GM18907 (cell line): ENCODE results near the gene FAM219B.

Experiments
- ATAC-seq: cut with Tn5 transposase; IDR thresholded peaks from one replicate; pipeline ENCODE4 v1.9.1; 2021; ENCODE audit warnings: mild to moderate bottlenecking, moderate library complexity; ENCODE audit not compliant: unreplicated experiment

The FAM219B gene

DNA sequence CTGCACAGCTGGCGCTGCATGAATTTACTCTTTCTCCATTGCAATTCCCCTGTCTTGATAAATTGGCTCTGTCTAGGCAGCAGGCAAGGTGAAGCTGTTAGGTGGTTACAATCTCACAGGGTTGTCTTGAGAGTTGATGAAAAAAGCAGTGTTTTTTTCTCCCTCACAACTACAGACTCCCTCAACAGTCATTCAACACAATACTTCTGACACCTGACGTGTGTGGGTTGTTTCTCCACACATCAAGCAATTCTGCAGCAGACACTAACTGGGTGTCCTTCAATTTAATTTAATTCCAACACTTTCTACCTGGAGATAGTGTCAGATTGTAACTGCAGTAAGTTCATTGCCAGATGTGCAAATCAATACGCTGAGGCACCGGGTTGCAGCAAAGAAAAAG, 28.4 kb downstream of the FAM219B start:
- no peak for ATAC-seq

DNA sequence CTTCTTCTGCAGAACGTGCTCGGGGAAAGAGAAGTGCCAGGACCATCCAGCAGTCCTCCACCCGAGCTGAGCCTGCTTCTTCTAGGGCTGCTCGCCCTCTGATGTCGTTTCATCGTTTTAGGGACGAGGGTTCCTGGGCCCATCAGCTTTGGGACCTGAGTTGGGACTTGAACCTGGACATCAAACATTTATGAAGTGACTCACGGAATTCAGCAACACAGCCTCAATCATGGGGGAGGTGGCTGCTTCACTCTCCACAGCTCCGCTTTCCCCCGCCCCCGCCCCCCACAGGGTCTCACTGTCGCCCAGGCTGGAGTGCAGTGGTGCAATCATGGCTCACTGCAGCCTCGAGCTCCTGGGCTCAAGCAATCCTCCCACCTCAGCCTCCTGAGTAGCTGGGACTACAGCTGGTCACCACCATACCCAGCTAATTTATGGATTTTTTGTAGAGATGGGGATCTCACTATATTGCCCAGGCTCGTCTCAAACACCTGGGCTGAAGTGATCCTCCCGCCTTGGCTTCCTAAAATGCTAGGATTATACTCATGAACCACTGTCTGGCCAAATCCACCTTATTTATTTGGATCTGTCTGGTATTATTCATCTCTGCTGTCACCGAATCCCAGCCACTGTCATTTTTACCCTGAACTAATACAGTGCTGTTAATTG, 32.8 kb downstream of the FAM219B start:
- no peak for ATAC-seq

DNA sequence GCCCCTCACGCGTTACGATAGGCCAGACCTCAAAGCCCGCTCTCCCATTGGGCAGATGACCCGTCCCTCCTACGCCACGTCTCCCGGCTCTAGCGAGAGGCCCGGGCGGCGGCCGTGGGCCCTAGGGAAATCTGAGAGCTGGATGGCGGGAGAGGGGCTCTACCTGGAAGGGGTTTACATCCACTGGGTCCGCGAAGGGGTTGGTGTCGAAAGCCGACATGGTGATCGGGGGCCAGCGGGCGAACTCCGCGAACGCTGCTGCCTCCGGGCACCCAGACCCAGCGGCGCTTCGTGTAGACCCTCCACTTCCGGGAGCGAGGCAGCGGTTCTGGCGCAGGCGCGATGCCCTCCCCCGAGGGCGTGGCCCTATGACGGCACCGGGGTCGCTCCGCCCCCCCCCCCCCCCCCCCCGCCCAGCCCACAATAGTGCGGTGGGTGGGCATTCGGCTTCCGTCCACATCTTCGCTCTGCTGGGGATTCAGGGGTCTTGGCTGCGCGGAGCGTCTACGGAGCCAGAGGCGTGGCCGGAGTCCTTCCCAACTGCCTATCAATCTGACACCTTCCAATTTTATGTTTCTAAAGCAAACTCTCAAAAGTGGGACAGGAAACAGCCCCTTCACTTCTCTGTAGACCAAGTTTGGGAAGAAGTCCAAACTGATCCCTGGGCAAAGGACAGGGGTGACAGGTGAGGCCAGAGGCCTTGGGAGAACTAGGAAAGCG, 33.5 kb downstream of the FAM219B start, which contains the start of gene SCAMP2:
Gene SCAMP2 (minus strand): TSS at position 330 of the 720 bp plus-strand sequence. CDS start 110 bp downstream, at position 220.
- ATAC-seq = peak; percentile 79

DNA sequence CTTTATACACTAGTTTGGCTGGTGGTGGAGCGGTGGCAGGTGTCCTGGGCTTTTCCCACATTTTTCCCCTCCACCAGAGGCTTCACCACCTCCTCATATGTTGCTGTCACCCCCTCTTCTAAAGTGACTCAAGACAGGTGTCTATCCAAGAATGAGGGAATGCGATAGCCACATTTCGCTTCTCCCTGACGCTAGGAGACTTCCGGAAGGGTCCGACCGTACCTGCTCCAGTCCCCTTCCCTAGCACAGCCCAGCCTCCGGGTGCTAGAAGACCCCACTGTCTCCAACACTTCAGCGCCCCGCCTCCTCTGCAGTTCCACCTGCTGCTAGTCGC, 34.0 kb downstream of the FAM219B start:
- no peak for ATAC-seq

DNA sequence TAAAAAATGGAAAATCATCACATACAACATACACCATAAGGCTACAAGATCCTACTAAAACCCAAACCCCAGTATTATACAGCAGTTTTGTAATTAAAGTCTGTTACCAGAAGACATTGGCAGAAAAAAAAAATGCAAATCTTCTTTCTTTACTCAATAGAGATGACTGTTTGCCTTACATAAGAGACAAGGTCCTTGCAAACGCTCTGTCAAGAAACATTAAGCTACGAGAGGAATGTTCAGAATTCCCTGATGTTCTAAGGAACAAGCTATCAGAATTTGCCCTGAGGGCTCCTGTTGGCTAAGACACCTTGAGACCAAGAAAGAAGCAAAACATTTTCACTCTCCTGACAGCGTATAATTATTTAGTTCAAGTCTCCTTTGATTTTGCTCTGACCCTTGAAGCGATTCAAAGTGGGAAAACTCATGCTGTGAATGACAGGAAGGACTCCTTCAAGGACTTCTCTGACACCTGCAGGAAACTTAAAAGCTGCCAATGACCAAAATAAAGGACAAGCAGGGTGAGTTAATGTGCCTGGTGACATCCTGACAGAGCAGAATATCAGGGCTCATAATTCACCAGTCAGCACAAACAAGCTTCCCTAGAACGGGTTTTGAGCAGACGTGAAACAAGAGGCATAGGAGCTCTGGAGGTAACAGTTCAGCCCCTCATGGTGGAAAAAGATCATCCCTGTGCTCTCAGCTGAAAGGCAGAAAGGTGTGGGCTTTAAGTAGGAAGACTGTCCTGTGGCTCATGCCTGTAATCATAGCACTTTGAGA, 36.0 kb downstream of the FAM219B start:
- no peak for ATAC-seq

DNA sequence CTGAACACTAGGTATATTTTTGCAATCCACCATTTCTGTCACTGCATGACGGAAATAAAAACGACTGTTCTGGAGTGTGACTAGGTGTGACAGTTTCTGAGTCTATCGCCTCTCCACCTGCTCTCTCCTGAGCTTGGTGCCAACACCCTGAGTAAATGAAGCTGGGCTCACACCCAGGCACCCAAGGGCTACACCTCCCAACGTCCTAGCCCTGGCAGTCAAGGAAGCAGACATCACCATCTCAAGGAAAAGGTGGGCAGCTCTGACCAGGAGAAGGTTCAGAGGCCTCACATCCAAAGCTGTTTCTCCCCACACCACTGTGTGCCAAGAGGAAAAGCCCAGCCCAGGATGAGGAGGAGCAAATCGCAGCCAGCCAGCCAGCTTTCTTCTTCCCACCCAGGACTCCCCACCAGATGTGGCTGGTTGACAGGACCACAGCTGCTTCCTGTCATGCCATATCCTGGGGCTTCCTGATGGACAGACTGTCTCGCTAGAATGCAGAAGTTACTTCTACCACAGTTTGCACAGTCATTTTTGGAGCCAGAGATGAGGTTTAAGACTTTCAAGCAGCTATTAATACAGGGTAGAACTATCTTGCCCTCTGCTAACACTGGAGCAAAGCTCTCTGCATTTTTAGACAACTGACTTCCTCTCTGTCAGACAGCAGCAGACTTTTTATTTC, 36.8 kb downstream of the FAM219B start:
- peak; percentile 54 for ATAC-seq

DNA sequence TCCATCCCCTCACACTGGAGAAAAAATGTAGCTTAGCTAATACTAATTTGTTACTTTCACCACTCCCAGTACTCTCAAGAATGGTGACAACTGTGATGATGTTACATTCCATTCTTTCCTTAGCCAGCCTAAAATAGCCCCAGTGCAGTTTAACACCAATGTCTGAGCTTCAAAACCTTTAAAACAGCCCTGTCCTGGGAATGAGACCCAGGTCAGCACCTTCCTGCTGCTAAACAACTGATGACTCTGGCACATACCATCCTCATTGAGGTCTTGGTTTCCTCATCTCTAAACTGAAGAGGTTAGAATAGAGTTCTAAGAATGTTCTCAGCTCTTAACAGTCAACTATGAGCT, 37.3 kb downstream of the FAM219B start:
- no peak for ATAC-seq

DNA sequence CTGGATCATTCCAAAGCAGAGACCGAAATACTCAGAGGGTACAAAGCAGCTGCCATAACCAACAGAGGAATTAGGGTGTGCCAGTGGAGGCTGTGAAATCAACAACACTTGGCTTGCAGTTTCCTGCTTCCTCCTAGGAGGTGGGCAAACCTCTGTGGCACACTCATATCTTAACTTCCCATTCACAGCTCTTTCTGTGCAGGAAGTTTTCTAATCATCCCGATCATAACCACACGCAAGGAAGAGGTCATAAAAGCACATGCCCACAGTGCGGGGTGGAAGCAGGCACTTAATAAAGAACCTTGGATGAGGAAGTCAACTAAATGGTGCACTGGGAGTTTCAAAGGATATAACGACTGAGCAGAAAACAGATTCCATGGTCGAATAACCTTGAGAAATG, 38.6 kb downstream of the FAM219B start:
- no peak for ATAC-seq

DNA sequence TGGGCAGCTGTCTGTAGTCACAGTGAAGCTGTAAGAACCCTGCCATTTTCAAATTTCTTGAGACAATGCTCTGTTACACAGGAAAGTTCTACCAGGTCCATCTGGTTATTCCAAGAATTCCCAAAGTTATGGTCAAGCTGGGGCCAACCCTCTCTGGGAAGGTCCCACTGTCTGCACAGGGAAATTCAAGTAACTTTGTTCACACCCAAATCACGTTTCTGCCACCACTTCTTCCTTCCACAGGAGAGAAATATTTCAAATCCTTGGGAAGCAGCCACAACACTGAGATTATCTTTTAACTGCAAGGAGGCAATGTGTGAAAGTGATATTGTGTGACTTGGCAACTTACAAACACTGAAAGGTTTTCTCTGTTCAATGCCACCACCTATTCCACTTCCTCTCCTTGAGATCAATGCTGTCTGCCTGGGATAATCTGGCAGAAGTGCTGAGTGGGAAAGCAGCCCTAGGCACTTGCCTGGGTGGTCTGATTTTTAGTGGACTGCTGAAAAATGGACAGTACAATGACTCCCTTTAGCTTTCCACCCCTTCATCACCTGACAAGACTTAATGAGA, 39.1 kb downstream of the FAM219B start:
- no peak for ATAC-seq

DNA sequence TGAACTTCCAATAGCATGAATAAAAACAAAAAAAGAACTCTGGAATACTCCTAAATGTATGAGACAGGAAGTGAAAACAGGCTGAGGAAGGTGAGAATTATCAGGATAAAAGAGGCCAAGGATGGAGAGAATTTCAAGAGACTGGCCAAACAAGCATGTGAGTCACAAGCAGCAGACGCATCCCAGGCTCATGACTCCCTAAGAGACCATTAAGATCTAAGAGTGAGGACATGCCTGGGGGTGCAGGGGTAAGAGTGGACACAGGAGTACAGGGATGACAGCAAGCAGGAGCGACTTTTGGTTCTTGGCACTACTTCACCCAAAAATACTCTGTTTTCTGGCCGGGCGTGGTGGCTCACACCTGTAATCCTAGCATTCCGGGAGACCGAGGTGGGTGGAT, 40.6 kb downstream of the FAM219B start:
- ATAC-seq = no peak

DNA sequence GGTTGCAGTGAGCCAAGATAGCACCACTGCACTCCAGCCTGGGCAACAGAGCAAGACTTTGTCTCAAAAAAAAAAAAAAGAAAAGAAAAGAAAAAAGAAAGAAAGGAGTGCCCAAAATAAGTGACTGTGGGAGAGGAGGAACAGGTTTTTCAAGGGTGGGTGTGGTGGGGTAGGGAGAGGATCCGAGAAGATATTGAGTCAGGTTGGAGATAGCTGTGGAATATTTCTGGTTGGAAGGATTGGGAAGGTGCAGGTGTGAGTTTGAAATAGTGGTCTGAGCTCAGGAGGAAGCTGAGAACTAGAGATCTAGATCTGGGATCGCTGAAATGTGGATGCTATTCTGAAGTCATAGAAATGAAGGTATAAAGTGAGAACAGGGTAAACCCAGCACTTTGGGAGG, 41.3 kb downstream of the FAM219B start:
- ATAC-seq = no peak

DNA sequence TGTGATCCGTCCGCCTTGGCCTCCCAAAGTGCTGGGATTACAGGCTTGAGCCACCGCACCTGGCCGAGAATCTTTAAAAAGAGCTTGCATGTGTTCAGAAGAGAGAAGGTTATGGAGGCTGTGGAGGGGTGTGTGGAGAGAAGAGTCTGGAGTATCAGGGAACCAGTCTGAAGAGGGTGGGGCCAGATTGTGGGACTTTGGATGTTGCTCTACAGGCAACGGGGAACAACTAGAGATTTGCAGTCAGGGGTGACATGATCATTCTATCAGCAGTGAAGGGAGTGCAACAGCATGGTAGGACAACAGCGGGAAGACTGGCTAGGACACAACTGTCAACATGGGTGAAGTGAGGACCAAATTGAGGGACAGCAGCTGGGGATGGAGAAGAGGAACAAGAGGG, 42.4 kb downstream of the FAM219B start:
- ATAC-seq = no peak

DNA sequence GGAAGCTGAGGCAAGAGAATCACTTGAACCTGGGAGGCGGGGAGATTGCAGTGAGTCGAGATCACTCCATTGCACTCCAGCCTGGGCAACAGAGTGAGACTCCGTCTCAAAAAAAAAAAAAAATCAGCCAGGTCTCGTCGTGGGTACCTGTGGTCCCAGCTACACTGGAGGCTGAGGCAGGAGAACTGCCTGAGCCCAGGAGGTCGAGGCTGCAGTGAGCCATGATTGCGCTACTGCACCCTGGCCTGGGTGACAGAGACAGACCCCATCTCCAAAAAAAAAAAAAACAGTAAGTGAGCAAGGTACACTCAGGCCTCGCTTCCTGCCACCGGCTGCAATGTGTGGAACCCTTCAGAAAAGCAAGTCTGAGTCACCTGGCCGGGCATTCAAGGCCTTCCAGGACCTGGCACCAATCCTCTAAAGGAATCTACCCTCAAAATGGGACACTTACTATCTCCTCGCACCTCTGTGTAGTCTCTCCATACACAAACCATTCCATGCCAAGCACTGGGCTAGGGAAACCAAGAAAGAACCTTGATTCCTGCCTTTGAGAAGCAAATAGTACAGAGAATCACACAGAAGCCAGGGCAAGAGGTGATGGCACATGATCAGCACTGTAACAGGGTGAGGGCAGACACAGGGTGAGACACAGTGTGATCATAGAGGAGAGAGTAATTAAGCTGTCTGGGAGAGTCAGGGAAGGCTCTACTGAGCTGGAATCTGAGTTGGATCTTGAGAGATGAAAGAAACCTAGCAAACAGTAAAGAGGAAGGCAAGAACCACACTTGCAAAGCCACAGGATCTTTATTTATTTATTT, 43.2 kb downstream of the FAM219B start:
- no peak for ATAC-seq

DNA sequence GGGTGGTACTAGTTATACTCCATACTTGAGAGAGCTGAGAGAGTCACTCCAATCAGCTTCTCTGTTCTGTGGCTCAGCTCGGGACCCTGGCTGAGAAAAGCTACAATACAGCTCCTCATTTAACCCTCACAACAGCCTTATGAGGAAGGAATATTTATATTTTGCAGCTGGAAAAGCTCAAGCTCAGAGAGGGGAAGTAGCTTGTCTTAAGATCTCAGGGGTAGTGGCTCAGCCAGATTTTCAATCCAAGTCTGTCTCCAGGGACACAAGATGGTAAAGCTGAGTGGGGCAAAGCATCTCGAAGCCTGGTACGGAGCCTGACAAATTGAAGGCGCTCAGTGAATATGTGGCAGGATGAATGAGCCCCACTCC, 48.3 kb downstream of the FAM219B start:
- ATAC-seq = no peak

DNA sequence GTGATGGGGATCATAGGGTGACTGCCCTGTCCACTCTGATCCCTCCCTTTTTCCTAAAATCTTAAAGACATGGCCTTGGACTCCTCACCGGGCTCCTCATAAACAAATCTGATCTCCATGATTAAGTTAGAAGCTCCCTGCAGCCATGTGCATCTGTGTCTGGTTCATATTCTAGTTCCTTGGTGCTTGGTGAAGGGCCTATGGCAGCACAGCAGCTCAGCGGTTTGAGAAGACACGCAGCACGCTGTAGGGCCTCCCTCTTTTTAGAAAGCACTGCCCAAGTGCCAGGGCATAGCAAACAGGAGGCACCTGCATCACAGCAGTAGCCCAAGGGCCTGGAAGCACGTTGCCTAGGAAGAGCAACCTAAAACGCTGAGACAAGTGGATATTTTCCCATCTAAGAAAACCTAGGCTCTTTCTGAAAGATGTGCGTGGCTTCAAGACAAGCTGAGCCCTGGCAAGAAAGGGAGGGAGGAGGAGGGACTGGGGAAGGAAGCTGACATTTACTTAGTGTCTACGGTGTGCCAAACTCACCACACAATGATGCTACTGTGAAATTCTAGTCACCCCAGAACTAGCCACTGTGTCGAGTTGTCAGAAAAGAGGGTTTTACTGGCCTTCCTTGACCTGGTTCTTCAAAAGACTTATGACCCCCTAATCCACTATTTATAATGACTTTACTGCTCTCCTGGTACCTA, 48.8 kb downstream of the FAM219B start:
- ATAC-seq = peak; percentile 23

DNA sequence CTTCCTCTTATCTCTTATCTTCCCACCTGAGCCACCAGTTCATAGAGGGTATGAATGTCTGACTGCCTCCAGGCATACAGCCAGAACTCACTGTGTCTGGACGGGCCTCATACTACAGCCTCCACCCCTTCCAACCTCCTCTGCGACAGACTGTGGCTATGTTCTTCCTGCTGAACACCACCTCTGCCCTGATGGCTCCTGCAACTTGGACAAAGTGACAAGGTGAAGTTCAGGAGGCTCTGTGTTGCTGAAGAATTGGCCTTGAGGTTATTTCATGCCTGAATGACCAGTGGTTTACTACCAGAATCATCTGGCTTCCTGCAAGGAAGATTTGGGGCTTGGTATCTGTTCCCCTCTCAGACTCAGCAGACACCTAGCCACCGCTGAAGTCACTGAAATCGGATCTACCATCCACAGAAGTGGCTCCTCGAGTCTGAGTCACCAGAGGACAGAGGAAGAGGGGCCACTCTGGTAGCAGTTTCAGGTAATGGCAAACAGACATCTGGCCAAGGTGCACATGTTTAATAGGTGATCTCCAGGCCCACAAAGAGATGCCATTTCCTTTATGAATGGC, 49.5 kb downstream of the FAM219B start:
- peak; percentile 71 for ATAC-seq

DNA sequence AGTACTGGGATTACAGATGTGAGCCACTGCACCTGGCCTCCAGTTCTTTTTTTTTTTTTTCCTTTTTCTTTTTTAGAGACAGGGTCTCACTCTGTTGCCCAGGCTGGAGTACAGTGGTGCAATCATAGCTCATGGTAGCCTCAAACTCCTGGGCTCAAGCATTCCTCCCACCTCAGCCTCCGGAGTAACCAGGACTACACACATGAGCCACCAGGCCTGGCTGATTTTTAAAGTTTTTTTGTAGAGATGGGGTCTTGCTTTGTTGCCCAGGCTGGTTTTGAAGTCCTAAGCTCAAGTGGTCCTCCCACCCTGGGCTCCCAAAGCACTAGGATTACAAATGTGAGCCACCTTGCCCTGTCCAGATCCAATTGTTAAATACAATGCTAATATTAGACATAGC, 50.1 kb downstream of the FAM219B start:
- ATAC-seq = no peak

DNA sequence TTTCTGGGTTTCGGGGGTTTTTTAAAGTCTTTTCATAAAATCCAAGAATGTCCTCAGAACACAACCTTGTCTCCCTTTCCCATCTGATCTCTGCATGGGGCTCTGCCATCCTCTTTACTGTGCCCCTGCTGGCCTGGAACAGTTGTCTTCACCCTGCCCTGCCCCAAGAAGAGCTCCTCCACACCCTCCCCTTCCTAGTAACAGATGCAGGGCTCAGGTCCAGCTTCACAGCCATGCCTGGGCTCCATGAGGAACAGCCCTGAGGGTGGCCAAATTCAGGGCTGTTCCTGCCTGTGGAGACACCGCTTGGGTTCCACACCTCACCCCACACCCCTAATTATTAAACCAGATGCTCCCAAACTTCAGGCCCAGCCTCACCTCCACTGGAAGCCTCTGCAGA, 50.8 kb downstream of the FAM219B start:
- no peak for ATAC-seq

DNA sequence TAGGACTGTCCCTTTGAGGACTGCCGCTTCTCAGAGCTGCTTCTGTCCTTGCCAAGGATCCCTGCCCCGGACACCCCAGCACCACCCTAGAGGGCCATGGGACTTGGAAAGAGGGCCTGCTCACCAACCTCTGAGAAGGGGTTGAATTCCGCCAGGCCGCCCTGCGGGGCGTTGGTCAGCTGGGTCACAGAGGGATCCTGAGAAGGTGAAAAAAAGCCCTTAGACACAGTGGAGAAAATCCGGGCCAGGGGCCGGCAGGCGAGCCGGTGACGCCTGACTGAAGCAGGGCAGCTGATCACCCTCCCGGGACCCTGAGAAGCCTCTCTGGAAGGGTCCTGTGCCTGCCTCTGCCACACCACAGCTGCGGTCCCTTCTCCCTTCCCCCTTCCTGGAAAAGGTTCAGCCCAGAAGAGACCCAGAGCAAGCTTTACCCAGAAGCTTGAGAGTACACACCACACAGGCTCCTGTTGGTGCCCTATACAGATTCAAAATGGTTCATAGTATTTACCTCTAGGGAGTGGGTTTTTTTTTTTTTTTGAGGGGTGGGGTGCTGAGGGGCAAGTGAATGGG, 52.1 kb downstream of the FAM219B start:
- no peak for ATAC-seq
